Progenitor cell of endocrine pancreas (in vitro differentiated cells): ENCODE measurements around the gene LRRC63. TPM values are rescaled to one million over a fixed set of nuclear protein-coding genes. Genes with fewer than 3 reads are reported as not detected.

Source experiments
- DNase-seq: peaks from one replicate; pipeline ENCODE4 v3.0.0; 2021; ENCODE audit warnings: low spot score; ENCODE audit not compliant: unreplicated experiment
- H3K27ac Mint-ChIP-seq: 2 replicates; pipeline ENCODE4 v1.8.0; 2021; ENCODE audit warnings: mild to moderate bottlenecking, moderate library complexity, mixed read lengths
- H3K27me3 Mint-ChIP-seq: 2 replicates; pipeline ENCODE4 v1.8.0; 2021; ENCODE audit warnings: mixed read lengths
- H3K36me3 Mint-ChIP-seq: 2 replicates; pipeline ENCODE4 v1.8.0; 2022; ENCODE audit warnings: mixed read lengths; ENCODE audit not compliant: insufficient read depth
- H3K4me1 Mint-ChIP-seq: 2 replicates; pipeline ENCODE4 v1.8.0; 2021; ENCODE audit warnings: low read depth, mixed read lengths
- H3K4me3 Mint-ChIP-seq: 2 replicates; pipeline ENCODE4 v1.8.0; 2021; ENCODE audit warnings: low read depth, mild to moderate bottlenecking, moderate library complexity, mixed read lengths
- H3K9me3 Mint-ChIP-seq: 2 replicates; pipeline ENCODE4 v1.8.0; 2021; ENCODE audit warnings: low read depth, mixed read lengths
- CTCF ChIP-seq: fragments of 200-600 bp; sonication (generic); IDR thresholded peaks from one replicate; pipeline ENCODE4 v1.5.0; 2021; ENCODE audit warnings: antibody characterized with exemption, mild to moderate bottlenecking; ENCODE audit not compliant: unreplicated experiment
- total RNA-seq: library from RNA; stranded (reverse); gene quantifications from 2 replicates; pipeline ENCODE4 v1.2.1, GENCODE V29; 2021

LRRC63 gene
- total RNA-seq, 1 donor from 2014 or later, result 0.24 TPM

- no peak overlapping the region for H3K27ac Mint-ChIP-seq
- no peaks in the 10 kb centered on the region for H3K27me3 Mint-ChIP-seq
- H3K36me3 Mint-ChIP-seq, result no peaks in the 10 kb centered on the region
- H3K4me1 Mint-ChIP-seq, result no peaks in the 10 kb centered on the region
- H3K9me3 Mint-ChIP-seq, result peaks cover 3% of the 10 kb centered on the region
- no peak for TF ChIP-seq CTCF
- H3K4me3 Mint-ChIP-seq, result no peak overlapping the region
- no peak for DNase-seq
Observed at GRCh38 chr13:46315036-46315435, 103.3 kb downstream of the LRRC63 start.

- no peaks in the 10 kb centered on the region for H3K27me3 Mint-ChIP-seq
- H3K36me3 Mint-ChIP-seq, result no peaks in the 10 kb centered on the region
- no peak for DNase-seq
- no peak overlapping the region for H3K4me3 Mint-ChIP-seq
- H3K9me3 Mint-ChIP-seq, result peaks cover 3% of the 10 kb centered on the region
- TF ChIP-seq CTCF, result no peak
- no peak overlapping the region for H3K27ac Mint-ChIP-seq
- no peaks in the 10 kb centered on the region for H3K4me1 Mint-ChIP-seq
Observed at GRCh38 chr13:46315491-46316075, 103.9 kb downstream of the LRRC63 start.

GRCh38 chr13:46317120-46317519, 105.4 kb downstream of the LRRC63 start:
- no peaks in the 10 kb centered on the region for H3K9me3 Mint-ChIP-seq
- H3K27ac Mint-ChIP-seq, result no peak overlapping the region
- no peak overlapping the region for H3K4me3 Mint-ChIP-seq
- TF ChIP-seq CTCF, result no peak
- H3K4me1 Mint-ChIP-seq, result no peaks in the 10 kb centered on the region
- H3K27me3 Mint-ChIP-seq, result no peaks in the 10 kb centered on the region
- DNase-seq, result no peak
- H3K36me3 Mint-ChIP-seq, result no peaks in the 10 kb centered on the region

GRCh38 chr13:46318986-46319385, 107.3 kb downstream of the LRRC63 start:
- H3K27me3 Mint-ChIP-seq, result no peaks in the 10 kb centered on the region
- no peak overlapping the region for H3K27ac Mint-ChIP-seq
- H3K36me3 Mint-ChIP-seq, result no peaks in the 10 kb centered on the region
- no peak for DNase-seq
- H3K9me3 Mint-ChIP-seq, result no peaks in the 10 kb centered on the region
- H3K4me1 Mint-ChIP-seq, result no peaks in the 10 kb centered on the region
- no peak for TF ChIP-seq CTCF
- H3K4me3 Mint-ChIP-seq, result no peak overlapping the region

GRCh38 chr13:46320406-46320805, 108.7 kb downstream of the LRRC63 start:
- Mint-ChIP-seq H3K27me3 (no peaks in the 10 kb centered on the region), H3K4me1 (no peaks in the 10 kb centered on the region), H3K27ac (no peak overlapping the region), H3K4me3 (no peak overlapping the region), H3K9me3 (no peaks in the 10 kb centered on the region), H3K36me3 (no peaks in the 10 kb centered on the region)
- DNase-seq, result no peak
- no peak for TF ChIP-seq CTCF
